HepG2 (cell line): ENCODE results near the gene HBA1. TPM values are rescaled to one million over a fixed set of nuclear protein-coding genes. Genes with fewer than 3 reads are reported as not detected.

Experiments used
- CEBPB ChIP-seq: IDR thresholded peaks from 2 replicates; pipeline ENCODE4 v1.6.1; 2011; ENCODE audit warnings: low read depth, low read length, improper control_type of control experiment, borderline replicate concordance
- ELF3 ChIP-seq: IDR thresholded peaks from 2 replicates; pipeline ENCODE4 v1.6.1; 2016; ENCODE audit warnings: missing genetic modification reagents, missing compliant biosample characterization
- FOXA1 ChIP-seq, 2 experiments: fragments of 450-650 bp in 1 of 2; sonication (generic) in 1 of 2; formaldehyde crosslinking in 1 of 2; IDR thresholded peaks; 2 replicates each; pipeline versions ENCODE4 v1.4.0 to v1.6.1; 2016 to 2020; ENCODE audit warnings: missing genetic modification reagents in 1 of 2
- GATA4 ChIP-seq: sonication (generic); IDR thresholded peaks from 2 replicates; pipeline ENCODE4 v1.6.1; 2016; ENCODE audit warnings: antibody characterized with exemption, low read depth, borderline replicate concordance
- HMG20B ChIP-seq: conservative IDR thresholded peaks from 2 replicates; pipeline ENCODE4 v1.6.1; 2016; ENCODE audit warnings: missing genetic modification reagents, missing compliant biosample characterization
- KLF9 ChIP-seq: IDR thresholded peaks from 2 replicates; pipeline ENCODE4 v1.6.1; 2016; ENCODE audit warnings: low read depth
- KMT2A ChIP-seq: sonication (generic); formaldehyde crosslinking; IDR thresholded peaks from 2 replicates; pipeline ENCODE4 v1.4.0; 2020; ENCODE audit warnings: missing genetic modification reagents
- MED8 ChIP-seq: sonication (generic); formaldehyde crosslinking; IDR thresholded peaks from 2 replicates; pipeline ENCODE4 v1.8.1; 2023; ENCODE audit warnings: mild to moderate bottlenecking, missing genetic modification reagents; ENCODE audit not compliant: insufficient replicate concordance
- MEIS2 ChIP-seq: sonication (generic); formaldehyde crosslinking; IDR thresholded peaks from 2 replicates; pipeline ENCODE4 v1.9.0; 2021; ENCODE audit warnings: mild to moderate bottlenecking, missing genetic modification reagents
- NPAS2 ChIP-seq: sonication (generic); formaldehyde crosslinking; IDR thresholded peaks from 2 replicates; pipeline ENCODE4 v1.8.0; 2022; ENCODE audit warnings: mild to moderate bottlenecking, missing genetic modification reagents, borderline replicate concordance
- NR2C2 ChIP-seq: sonication (generic); formaldehyde crosslinking; IDR thresholded peaks from 2 replicates; pipeline ENCODE4 v1.4.0; 2020; ENCODE audit warnings: missing genetic modification reagents, mild to moderate bottlenecking, moderate library complexity, borderline replicate concordance
- POLR2A ChIP-seq, 2 experiments: IDR thresholded peaks; 2 replicates each; pipeline ENCODE4 v1.6.1; 2011; ENCODE audit warnings: low read depth in 2 of 2, low read length in 2 of 2, mild to moderate bottlenecking in 1 of 2, moderate library complexity in 1 of 2; ENCODE audit not compliant: insufficient read depth in 1 of 2
- SKI ChIP-seq: fragments of 450-650 bp; IDR thresholded peaks from one replicate; pipeline ENCODE4 v1.6.1; 2018; ENCODE audit warnings: mild to moderate bottlenecking; ENCODE audit not compliant: partially characterized antibody
- SNAPC2 ChIP-seq: sonication (generic); formaldehyde crosslinking; IDR thresholded peaks from 2 replicates; pipeline ENCODE4 v1.8.1; 2022; ENCODE audit warnings: mild to moderate bottlenecking, missing genetic modification reagents
- SP140L ChIP-seq: sonication (generic); formaldehyde crosslinking; IDR thresholded peaks from 2 replicates; pipeline ENCODE4 v1.4.0; 2020; ENCODE audit warnings: missing genetic modification reagents, borderline replicate concordance
- SPEN ChIP-seq: sonication (generic); formaldehyde crosslinking; IDR thresholded peaks from 2 replicates; pipeline ENCODE4 v1.5.1; 2020; ENCODE audit warnings: low read depth, mild to moderate bottlenecking, missing genetic modification reagents
- XRCC5 ChIP-seq: fragments of 200-400 bp; formaldehyde crosslinking; optimal IDR thresholded peaks from 2 replicates; pipeline ENCODE3; 2017; ENCODE audit warnings: mild to moderate bottlenecking, low read length
- ZBTB8A ChIP-seq: sonication (generic); formaldehyde crosslinking; IDR thresholded peaks from 2 replicates; pipeline ENCODE4 v1.4.0; 2020; ENCODE audit warnings: mild to moderate bottlenecking, low read depth, missing genetic modification reagents, borderline replicate concordance
- ZFP41 ChIP-seq: sonication (generic); formaldehyde crosslinking; IDR thresholded peaks from 2 replicates; pipeline ENCODE4 v1.4.0; 2020; ENCODE audit warnings: mild to moderate bottlenecking, missing genetic modification reagents, borderline replicate concordance
- ZFYVE20 ChIP-seq: sonication (generic); formaldehyde crosslinking; IDR thresholded peaks from 2 replicates; pipeline ENCODE4 v1.8.0; 2023; ENCODE audit warnings: low read depth, mild to moderate bottlenecking, moderate library complexity, missing genetic modification reagents, borderline replicate concordance
- ZIK1 ChIP-seq: sonication (generic); formaldehyde crosslinking; IDR thresholded peaks from 2 replicates; pipeline ENCODE4 v1.5.0; 2020; ENCODE audit warnings: mild to moderate bottlenecking, low read depth, missing genetic modification reagents, borderline replicate concordance
- polyA plus RNA-seq, 8 experiments: library from polyadenylated mRNA; depleted of rRNA in 3 of 8; stranded (reverse) in 7 of 8; unstranded in 1 of 8; fragments of >200 nt; fragmentation: Illumina TruSeq in 4 of 8; extraction: Trizol in 4 of 8; gene quantifications; 2 replicates each; pipeline versions ENCODE4 v1.2.1 to v1.2.3, GENCODE V29; 2011 to 2016; ENCODE audit warnings: low read depth in 4 of 8, missing spikeins in 1 of 8, mixed read lengths in 1 of 8; ENCODE audit not compliant: insufficient read depth in 1 of 8
- total RNA-seq, 5 experiments: library from RNA; depleted of rRNA; stranded (reverse); fragments of >200 nt; fragmentation: Illumina TruSeq; extraction: Trizol; gene quantifications; 2 replicates each; pipeline ENCODE4 v1.2.3, GENCODE V29; 2016; ENCODE audit warnings: low read depth in 1 of 5
- TF ChIP-seq, protein P1 (sequence below): sonication (generic); formaldehyde crosslinking; IDR thresholded peaks from 2 replicates; pipeline ENCODE4 v1.5.0; 2020; ENCODE audit warnings: mild to moderate bottlenecking, missing genetic modification reagents
- TF ChIP-seq, protein P2 (sequence below): sonication (generic); IDR thresholded peaks from 2 replicates; pipeline ENCODE4 v1.6.1; 2016; ENCODE audit warnings: low read depth, borderline replicate concordance
- TF ChIP-seq, protein P3 (sequence below): sonication (generic); formaldehyde crosslinking; IDR thresholded peaks from 2 replicates; pipeline ENCODE4 v1.5.0; 2020; ENCODE audit warnings: missing genetic modification reagents
- TF ChIP-seq, protein P4 (sequence below): sonication (generic); formaldehyde crosslinking; IDR thresholded peaks from 2 replicates; pipeline ENCODE4 v1.5.0; 2020; ENCODE audit warnings: missing genetic modification reagents, mild to moderate bottlenecking, borderline replicate concordance
- TF ChIP-seq, protein P5 (sequence below): IDR thresholded peaks from 2 replicates; pipeline ENCODE4 v1.6.1; 2012; ENCODE audit warnings: low read depth, low read length, improper control_type of control experiment

HBA1 gene
- total and polyA plus RNA-seq, 2 of the 13 experiments (the other 11 are each of a cell fraction or from before 2014, with no cell fraction given), result 0.59 TPM; not detected in 1

DNA sequence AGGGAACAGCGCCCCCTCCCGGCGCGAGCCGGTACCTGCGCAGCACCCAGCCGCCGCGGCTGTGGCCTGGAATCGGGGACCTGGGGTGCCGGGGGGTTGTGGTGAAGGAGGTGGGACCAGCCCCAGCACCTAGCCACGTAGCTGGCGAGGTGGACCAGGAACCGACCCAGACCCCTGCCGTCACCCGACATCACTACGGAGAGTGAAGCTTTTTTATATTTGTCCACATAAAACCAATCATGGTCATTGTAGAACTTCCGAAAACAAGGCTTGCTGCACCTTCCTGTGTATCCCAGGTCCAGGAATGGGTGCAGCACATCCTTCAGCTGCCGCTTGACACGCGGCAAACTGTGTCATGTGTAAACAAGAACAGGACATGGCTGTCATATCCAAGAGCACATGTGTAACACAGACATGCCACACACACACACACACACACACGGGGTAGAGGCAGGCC is 5.1 kb downstream of the HBA1 start (continued):
- TF ChIP-seq NPAS2 (CRISPR knock-in tag) (no peak), CEBPB (no peak), HMG20B (CRISPR knock-in tag) (no peak), SP140L (CRISPR knock-in tag) (no peak), SKI (no peak), SNAPC2 (CRISPR knock-in tag) (no peak), GATA4 (no peak), ZFP41 (no peak), MED8 (CRISPR knock-in tag) (no peak), ZBTB8A (CRISPR knock-in tag) (no peak; the same call in 1 of the 2 replicates), XRCC5 (peak; percentile 15), ELF3 (CRISPR knock-in tag) (no peak), MEIS2 (no peak), KLF9 (CRISPR knock-in tag) (no peak), SPEN (CRISPR knock-in tag) (no peak), KMT2A (CRISPR knock-in tag) (no peak), NR2C2 (CRISPR knock-in tag) (no peak), ZIK1 (no peak; the same call in 1 of the 2 replicates), FOXA1 (IDR thresholded peaks at IDR 0.05) (no peak), FOXA1 (CRISPR knock-in tag; IDR thresholded peaks at IDR 0.05) (peak; percentile 21; the same call in 1 of the 2 replicates), POLR2A (IDR thresholded peaks at IDR 0.05; ENCODE audit: insufficient read depth in 1 of 2, low read depth in 2 of 2, low read length in 2 of 2) (peak in 1 of 2 experiments; percentile 6; a peak in 1 of 4 replicates), ZFYVE20 (CRISPR knock-in tag) (no peak; the same call in 1 of the 2 replicates)
- TF ChIP-seq, protein P1, sequence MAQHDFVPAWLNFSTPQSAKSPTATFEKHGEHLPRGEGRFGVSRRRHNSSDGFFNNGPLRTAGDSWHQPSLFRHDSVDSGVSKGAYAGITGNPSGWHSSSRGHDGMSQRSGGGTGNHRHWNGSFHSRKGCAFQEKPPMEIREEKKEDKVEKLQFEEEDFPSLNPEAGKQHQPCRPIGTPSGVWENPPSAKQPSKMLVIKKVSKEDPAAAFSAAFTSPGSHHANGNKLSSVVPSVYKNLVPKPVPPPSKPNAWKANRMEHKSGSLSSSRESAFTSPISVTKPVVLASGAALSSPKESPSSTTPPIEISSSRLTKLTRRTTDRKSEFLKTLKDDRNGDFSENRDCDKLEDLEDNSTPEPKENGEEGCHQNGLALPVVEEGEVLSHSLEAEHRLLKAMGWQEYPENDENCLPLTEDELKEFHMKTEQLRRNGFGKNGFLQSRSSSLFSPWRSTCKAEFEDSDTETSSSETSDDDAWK (CRISPR knock-in tag), result no peak
- TF ChIP-seq, protein P2, sequence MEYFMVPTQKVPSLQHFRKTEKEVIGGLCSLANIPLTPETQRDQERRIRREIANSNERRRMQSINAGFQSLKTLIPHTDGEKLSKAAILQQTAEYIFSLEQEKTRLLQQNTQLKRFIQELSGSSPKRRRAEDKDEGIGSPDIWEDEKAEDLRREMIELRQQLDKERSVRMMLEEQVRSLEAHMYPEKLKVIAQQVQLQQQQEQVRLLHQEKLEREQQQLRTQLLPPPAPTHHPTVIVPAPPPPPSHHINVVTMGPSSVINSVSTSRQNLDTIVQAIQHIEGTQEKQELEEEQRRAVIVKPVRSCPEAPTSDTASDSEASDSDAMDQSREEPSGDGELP, result no peak
- TF ChIP-seq, protein P3, sequence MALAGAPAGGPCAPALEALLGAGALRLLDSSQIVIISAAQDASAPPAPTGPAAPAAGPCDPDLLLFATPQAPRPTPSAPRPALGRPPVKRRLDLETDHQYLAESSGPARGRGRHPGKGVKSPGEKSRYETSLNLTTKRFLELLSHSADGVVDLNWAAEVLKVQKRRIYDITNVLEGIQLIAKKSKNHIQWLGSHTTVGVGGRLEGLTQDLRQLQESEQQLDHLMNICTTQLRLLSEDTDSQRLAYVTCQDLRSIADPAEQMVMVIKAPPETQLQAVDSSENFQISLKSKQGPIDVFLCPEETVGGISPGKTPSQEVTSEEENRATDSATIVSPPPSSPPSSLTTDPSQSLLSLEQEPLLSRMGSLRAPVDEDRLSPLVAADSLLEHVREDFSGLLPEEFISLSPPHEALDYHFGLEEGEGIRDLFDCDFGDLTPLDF, result no peak
- TF ChIP-seq, protein P4, sequence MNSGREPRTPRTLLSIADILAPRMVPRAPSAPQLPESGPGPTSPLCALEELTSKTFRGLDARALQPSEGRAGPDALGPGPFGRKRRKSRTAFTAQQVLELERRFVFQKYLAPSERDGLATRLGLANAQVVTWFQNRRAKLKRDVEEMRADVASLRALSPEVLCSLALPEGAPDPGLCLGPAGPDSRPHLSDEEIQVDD, result 0 out of 2 replicates have a peak, but pooled peaks have one; percentile 1
- TF ChIP-seq, protein P5, sequence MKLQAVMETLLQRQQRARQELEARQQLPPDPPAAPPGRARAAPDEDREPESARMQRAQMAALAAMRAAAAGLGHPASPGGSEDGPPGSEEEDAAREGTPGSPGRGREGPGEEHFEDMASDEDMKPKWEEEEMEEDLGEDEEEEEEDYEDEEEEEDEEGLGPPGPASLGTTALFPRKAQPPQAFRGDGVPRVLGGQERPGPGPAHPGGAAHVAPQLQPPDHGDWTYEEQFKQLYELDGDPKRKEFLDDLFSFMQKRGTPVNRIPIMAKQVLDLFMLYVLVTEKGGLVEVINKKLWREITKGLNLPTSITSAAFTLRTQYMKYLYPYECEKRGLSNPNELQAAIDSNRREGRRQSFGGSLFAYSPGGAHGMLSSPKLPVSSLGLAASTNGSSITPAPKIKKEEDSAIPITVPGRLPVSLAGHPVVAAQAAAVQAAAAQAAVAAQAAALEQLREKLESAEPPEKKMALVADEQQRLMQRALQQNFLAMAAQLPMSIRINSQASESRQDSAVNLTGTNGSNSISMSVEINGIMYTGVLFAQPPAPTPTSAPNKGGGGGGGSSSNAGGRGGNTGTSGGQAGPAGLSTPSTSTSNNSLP, result no peak
